Measurements from ENCODE around the gene NPL.

NPL gene

DNA sequence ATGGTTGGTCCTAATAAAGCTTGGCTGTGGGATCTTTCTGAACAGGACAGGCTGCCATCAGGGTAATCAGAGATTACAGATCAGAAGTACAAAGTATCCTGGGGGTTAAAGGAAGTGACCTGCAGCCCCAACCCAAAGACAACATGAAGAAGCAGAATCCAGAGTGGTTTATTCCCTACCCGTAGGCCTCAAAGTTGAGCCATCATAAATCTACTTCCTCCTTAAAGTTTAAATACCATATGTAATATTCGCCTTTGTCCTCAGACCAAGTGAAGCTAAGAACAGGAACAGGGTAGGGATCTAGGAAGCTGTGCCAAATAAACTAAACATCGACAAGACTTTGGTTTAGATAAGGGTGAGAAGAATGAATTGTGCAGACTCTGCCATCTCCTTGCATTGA lies 33.6 kb downstream of the NPL start:
- no peak for ATAC-seq
- TF ChIP-seq TSHZ2 (CRISPR knock-in tag; IDR thresholded peaks at IDR 0.05) (no peak), GLIS3 (CRISPR knock-in tag; IDR thresholded peaks at IDR 0.05) (no peak), ZFP30 (CRISPR knock-in tag; IDR thresholded peaks at IDR 0.05) (no peak), SNAI2 (CRISPR knock-in tag; IDR thresholded peaks at IDR 0.05) (no peak), RARB (CRISPR knock-in tag; IDR thresholded peaks at IDR 0.05) (no peak), ZNF565 (CRISPR knock-in tag; conservative IDR thresholded peaks at IDR 0.05; ENCODE audit: low read depth) (no peak), ZNF8 (CRISPR knock-in tag; IDR thresholded peaks at IDR 0.05) (no peak), CSDC2 (CRISPR knock-in tag; IDR thresholded peaks at IDR 0.05) (no peak), TCF4 (CRISPR knock-in tag; IDR thresholded peaks at IDR 0.05; ENCODE audit: borderline replicate concordance) (no peak), TOX (CRISPR knock-in tag; IDR thresholded peaks at IDR 0.05; ENCODE audit: borderline replicate concordance) (no peak), ZC3H10 (CRISPR knock-in tag; IDR thresholded peaks at IDR 0.05) (no peak), ISL1 (CRISPR knock-in tag; IDR thresholded peaks at IDR 0.05) (no peak)
- TF ChIP-seq, protein P1, sequence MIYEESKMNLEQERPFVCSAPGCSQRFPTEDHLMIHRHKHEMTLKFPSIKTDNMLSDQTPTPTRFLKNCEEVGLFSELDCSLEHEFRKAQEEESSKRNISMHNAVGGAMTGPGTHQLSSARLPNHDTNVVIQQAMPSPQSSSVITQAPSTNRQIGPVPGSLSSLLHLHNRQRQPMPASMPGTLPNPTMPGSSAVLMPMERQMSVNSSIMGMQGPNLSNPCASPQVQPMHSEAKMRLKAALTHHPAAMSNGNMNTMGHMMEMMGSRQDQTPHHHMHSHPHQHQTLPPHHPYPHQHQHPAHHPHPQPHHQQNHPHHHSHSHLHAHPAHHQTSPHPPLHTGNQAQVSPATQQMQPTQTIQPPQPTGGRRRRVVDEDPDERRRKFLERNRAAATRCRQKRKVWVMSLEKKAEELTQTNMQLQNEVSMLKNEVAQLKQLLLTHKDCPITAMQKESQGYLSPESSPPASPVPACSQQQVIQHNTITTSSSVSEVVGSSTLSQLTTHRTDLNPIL (CRISPR knock-in tag; IDR thresholded peaks at IDR 0.05; ENCODE audit: low read depth), result no peak
- TF ChIP-seq, protein P2, sequence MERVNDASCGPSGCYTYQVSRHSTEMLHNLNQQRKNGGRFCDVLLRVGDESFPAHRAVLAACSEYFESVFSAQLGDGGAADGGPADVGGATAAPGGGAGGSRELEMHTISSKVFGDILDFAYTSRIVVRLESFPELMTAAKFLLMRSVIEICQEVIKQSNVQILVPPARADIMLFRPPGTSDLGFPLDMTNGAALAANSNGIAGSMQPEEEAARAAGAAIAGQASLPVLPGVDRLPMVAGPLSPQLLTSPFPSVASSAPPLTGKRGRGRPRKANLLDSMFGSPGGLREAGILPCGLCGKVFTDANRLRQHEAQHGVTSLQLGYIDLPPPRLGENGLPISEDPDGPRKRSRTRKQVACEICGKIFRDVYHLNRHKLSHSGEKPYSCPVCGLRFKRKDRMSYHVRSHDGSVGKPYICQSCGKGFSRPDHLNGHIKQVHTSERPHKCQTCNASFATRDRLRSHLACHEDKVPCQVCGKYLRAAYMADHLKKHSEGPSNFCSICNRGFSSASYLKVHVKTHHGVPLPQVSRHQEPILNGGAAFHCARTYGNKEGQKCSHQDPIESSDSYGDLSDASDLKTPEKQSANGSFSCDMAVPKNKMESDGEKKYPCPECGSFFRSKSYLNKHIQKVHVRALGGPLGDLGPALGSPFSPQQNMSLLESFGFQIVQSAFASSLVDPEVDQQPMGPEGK (CRISPR knock-in tag; IDR thresholded peaks at IDR 0.05; ENCODE audit: borderline replicate concordance), result no peak
- TF ChIP-seq, protein P3, sequence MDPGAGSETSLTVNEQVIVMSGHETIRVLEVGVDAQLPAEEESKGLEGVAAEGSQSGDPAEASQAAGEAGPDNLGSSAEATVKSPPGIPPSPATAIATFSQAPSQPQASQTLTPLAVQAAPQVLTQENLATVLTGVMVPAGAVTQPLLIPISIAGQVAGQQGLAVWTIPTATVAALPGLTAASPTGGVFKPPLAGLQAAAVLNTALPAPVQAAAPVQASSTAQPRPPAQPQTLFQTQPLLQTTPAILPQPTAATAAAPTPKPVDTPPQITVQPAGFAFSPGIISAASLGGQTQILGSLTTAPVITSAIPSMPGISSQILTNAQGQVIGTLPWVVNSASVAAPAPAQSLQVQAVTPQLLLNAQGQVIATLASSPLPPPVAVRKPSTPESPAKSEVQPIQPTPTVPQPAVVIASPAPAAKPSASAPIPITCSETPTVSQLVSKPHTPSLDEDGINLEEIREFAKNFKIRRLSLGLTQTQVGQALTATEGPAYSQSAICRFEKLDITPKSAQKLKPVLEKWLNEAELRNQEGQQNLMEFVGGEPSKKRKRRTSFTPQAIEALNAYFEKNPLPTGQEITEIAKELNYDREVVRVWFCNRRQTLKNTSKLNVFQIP (CRISPR knock-in tag; IDR thresholded peaks at IDR 0.05; ENCODE audit: borderline replicate concordance, low read depth), result no peak

DNA sequence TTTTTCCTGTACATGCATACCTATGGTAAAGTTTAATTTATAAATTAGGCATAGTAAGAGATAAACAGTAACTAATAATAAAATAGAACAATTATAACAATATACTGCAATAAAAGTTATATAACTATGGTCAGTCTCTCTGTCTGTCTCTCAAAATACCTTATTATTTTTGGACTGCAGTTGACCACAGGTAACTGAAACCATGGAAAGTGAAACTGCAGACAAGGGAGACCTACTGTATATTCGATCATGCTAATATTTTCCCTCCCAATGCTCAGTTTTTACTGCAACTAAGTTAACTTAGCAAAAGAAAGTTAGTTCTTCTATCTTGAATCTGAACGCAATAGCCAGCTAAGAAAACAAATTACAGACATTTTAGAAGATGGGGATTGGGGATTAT lies 37.3 kb downstream of the NPL start:
- no peak for ATAC-seq
- no peak for TF ChIP-seq TOX (CRISPR knock-in tag; IDR thresholded peaks at IDR 0.05; ENCODE audit: borderline replicate concordance)
- no peak for TF ChIP-seq TCF4 (CRISPR knock-in tag; IDR thresholded peaks at IDR 0.05; ENCODE audit: borderline replicate concordance)

DNA sequence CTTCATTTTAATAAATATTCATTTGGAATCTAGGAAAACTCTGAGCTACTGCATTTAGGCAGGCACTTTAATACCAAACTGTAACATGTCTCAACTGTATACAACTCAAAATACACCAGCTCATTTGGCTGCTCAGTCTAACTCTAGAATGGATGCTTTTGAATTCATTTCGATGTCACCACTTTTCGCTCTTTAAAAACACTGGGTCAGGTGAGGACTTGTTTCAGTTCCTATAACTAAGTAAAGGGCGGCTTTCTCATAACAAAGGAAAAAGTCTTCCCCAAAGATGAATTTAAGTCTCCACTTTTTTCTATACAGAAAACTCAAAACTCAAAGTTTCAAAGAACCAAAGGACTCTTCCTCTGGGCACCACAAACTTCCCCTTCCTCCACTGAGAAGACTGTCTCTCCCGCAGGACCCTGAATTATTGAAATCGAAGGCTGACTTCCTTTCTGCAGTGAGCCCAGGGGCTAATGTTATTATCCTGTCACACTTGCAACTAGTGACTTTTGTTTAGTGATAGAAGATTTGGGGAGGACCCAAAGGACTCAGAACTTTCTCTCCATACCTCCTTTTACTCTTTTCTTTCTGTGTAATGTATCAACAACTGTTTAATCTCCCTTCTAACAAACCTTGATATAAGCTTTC lies 39.8 kb downstream of the NPL start:
- no peak for ATAC-seq
- TF ChIP-seq, protein P4, sequence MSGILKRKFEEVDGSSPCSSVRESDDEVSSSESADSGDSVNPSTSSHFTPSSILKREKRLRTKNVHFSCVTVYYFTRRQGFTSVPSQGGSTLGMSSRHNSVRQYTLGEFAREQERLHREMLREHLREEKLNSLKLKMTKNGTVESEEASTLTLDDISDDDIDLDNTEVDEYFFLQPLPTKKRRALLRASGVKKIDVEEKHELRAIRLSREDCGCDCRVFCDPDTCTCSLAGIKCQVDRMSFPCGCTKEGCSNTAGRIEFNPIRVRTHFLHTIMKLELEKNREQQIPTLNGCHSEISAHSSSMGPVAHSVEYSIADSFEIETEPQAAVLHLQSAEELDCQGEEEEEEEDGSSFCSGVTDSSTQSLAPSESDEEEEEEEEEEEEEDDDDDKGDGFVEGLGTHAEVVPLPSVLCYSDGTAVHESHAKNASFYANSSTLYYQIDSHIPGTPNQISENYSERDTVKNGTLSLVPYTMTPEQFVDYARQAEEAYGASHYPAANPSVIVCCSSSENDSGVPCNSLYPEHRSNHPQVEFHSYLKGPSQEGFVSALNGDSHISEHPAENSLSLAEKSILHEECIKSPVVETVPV (CRISPR knock-in tag; IDR thresholded peaks at IDR 0.05), result no peak
- TF ChIP-seq ESRRG (CRISPR knock-in tag; IDR thresholded peaks at IDR 0.05), result no peak
- no peak for TF ChIP-seq ZFP30 (CRISPR knock-in tag; IDR thresholded peaks at IDR 0.05)
- TF ChIP-seq ARNTL (CRISPR knock-in tag; IDR thresholded peaks at IDR 0.05; ENCODE audit: borderline replicate concordance, low read depth), result no peak
- no peak for TF ChIP-seq ZNF70 (CRISPR knock-in tag; IDR thresholded peaks at IDR 0.05)
- TF ChIP-seq GLIS3 (CRISPR knock-in tag; IDR thresholded peaks at IDR 0.05), result no peak
- TF ChIP-seq, protein P1 (CRISPR knock-in tag; IDR thresholded peaks at IDR 0.05; ENCODE audit: low read depth), result no peak
- TF ChIP-seq ZFP3 (CRISPR knock-in tag; IDR thresholded peaks at IDR 0.05), result no peak
- no peak for TF ChIP-seq ISL1 (CRISPR knock-in tag; IDR thresholded peaks at IDR 0.05)
- no peak for TF ChIP-seq TSHZ2 (CRISPR knock-in tag; IDR thresholded peaks at IDR 0.05)
- no peak for TF ChIP-seq PPARA (CRISPR knock-in tag; IDR thresholded peaks at IDR 0.05; ENCODE audit: borderline replicate concordance)
- TF ChIP-seq OSR1 (CRISPR knock-in tag; IDR thresholded peaks at IDR 0.05), result no peak
- TF ChIP-seq, protein P2 (CRISPR knock-in tag; IDR thresholded peaks at IDR 0.05; ENCODE audit: borderline replicate concordance), result no peak
- no peak for TF ChIP-seq SNAI2 (CRISPR knock-in tag; IDR thresholded peaks at IDR 0.05)
